T47D (cell line): ENCODE results near the gene C1orf210.
A peak's percentile ranks its signal among the peaks of the same experiment; 100 is the strongest.

Experiments
- DNase-seq, 2 experiments: peaks; one replicate each; pipeline versions ENCODE4 v3.0.0 to v3.0.0-alpha.2; 2011 to 2012; ENCODE audit warnings: low read depth in 1 of 2, low spot score in 1 of 2
- JUND ChIP-seq: IDR thresholded peaks from 2 replicates; pipeline ENCODE4 v1.6.1; 2012; ENCODE audit warnings: low read depth
- in situ Hi-C: cut with HindIII; loops from 2 replicates; pipeline ENCODE4 v1.10.0; 2016; ENCODE audit warnings: low sequenced_read_pairs, low pct_unique_long_range_greater_than_20kb

Gene C1orf210

GRCh38 chr1:43238991-43239469 is 46.4 kb downstream of the C1orf210 start:
- no peak for TF ChIP-seq JUND
- in situ Hi-C loops = no loop called here
- no peak for DNase-seq

GRCh38 chr1:43238085-43238484 is 47.3 kb downstream of the C1orf210 start:
- DNase-seq = peak; percentile 31 to 75
- in situ Hi-C loops = no loop called here
- no peak for TF ChIP-seq JUND

- no peak for TF ChIP-seq JUND
- no peak for DNase-seq
- in situ Hi-C loops = no loop called here
These were observed 48.3 kb downstream of the C1orf210 start for GRCh38 chr1:43237121-43237520.

GRCh38 chr1:43235451-43236121 is 49.8 kb downstream of the C1orf210 start:
- in situ Hi-C loops = no loop called here
- DNase-seq = peak in 1 of 2 experiments; percentile 57
- TF ChIP-seq JUND = no peak

- in situ Hi-C loops = no loop called here
- no peak for DNase-seq
- TF ChIP-seq JUND = no peak
These were observed 50.3 kb downstream of the C1orf210 start for GRCh38 chr1:43235040-43235439.

GRCh38 chr1:43234267-43234666 is 51.1 kb downstream of the C1orf210 start:
- DNase-seq = no peak
- in situ Hi-C loops = no loop called here
- no peak for TF ChIP-seq JUND

GRCh38 chr1:43233631-43234030 is 51.8 kb downstream of the C1orf210 start:
- no peak for TF ChIP-seq JUND
- DNase-seq = no peak
- in situ Hi-C loops = no loop called here

GRCh38 chr1:43232482-43232881 is 52.9 kb downstream of the C1orf210 start:
- in situ Hi-C loops = no loop called here
- TF ChIP-seq JUND = no peak
- no peak for DNase-seq

GRCh38 chr1:43232074-43232473 is 53.3 kb downstream of the C1orf210 start:
- TF ChIP-seq JUND = no peak
- in situ Hi-C loops = no loop called here
- no peak for DNase-seq
